CD4-positive, alpha-beta T cell treated with Interferon gamma for 1 hour (primary cell): Measurements from ENCODE around the gene LRMDA.
"Not testable (repeated sequence)": the region's sequence is repeated elsewhere in the genome, so short reads cannot be mapped to it uniquely, and the experiment has no call there.

Source experiments
- DNase-seq: peaks from one replicate; pipeline ENCODE4 v3.0.0-alpha.2; 2020

LRMDA gene

DNA sequence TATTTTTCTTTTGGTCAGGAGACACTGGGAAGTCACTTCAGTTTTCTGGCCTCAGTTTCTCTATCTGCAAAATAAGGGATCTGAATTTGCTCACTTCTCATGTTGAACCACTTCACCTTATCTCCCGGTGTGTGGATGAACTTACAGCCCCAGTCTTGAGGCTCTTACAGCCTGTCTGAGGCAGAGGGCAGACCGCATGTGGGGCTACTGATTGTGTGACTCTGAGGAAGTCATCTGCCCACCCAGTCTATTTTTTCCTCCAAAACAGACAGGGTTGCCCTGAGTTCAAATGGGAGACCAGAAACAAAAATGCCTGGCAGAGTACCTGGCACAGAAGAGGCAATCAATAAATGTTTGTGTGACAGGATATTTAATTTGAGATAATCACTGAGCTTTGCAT lies 78.3 kb downstream of the LRMDA start:
- no peak for DNase-seq

DNA sequence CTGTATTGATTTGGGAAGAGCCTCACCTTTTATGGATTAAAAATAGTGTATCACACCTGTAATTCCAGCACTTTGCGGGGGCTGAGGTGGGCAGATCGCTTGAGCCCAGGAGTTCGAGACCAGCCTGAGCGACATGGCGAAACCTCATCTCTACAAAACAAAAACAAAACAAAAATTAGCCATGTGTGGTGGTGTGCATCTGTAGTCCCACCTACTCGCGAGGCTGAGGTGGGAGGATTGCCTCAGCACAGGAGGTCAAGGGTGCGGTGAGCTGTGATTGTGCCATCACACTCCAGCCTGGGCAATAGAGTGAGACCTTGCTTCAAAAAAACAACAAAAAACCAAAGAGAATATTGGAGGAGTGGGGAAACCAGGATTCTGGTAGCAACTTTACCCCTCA lies 79.6 kb downstream of the LRMDA start:
- no peak for DNase-seq

DNA sequence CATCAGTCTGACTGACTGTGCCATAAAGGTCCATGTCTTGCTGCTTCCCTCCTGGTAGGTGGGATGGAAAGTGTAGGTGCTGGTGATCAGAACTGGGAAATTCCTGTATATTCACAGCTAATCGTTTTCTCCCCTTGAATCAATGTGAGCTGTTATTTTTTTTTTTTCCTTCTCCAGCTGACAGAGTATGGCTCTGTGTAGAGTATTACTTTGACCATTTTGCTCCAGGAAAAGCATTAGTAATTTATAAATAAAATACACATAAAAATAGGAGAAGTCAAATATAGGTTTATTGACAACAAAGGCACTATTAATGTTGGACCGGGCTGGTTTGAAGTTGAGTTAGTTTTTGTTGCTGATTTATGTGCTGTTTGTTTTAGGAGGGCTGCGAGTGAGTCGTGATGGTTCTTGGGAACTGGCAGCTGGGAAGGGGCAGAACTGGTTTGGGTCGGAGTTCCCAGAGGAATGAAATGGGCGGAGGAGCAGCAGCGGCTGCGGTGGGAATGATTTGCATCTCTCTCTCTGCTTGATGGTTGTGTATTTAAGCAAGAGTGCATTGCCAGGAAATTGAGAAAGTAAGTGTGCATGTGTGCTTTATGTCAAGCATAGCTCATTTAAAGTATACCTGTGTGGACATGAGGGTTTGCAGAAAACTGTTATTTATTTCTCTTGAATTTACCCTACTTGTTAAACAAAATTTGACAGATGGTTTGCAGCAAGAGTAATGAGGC lies 80.9 kb downstream of the LRMDA start:
- DNase-seq, result no peak

DNA sequence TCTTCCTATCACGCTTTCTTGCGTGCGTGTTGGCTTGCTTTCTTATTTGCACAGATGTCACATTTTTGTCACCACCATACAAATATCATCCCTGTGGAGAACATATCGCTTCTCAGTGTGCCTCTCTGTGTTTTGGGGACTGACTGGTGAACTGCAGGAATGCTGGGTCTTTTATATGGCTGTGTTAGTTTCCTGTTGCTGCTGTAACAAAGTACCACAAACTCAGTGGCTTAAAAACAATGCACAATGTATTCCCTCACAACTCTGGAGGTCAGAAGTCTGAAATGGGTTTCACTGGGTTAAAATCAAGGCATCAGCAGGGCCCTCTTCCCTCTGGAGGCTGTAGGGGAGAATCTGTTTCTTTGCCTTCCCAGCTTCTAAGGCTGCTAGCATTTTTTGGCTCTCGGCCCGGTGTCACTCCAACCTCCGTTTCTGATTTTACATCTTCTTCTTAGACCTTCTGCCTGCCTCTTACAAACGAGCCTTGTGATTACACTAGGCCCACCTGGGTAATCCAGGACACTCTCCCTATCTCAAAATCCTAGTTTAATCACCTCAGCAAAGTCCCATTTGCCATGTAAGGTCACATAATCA lies 82.0 kb downstream of the LRMDA start:
- DNase-seq, result no peak

DNA sequence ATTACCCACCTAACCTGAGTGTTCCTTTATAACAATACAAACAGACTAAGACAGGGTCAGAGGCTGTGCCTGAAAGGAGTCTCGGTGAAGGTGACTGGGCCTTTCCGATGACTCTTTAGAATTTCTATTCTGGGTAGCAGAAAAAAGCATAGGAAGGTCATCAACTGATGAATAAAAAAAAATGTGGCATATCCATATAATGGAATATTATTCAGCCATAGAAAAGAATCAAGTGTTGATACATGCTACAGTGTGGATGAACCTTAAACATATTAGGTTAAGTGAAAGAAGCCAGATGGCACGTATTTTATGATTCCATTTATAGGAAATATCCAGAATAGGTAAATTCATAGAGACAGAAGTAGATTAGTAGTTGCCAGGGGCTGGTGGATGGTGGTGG lies 83.4 kb downstream of the LRMDA start:
- DNase-seq, result no peak

DNA sequence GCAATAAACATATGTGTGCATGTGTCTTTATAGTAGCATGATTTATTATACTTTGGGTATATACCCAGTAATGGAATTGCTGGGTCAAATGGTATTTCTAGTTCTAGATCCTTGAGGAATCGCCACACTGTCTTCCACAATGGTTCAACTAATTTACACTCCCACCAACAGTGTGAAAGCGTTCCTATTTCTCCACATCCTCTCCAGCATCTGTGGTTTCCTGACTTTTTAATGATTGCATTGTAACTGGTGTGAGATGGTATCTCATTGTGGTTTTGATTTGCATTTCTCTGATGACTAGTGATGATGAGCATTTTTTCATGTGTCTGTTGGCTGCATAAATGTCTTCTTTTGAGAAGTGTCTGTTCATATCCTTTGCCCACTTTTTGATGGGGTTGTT lies 84.7 kb downstream of the LRMDA start:
- not testable (repeated sequence) for DNase-seq

DNA sequence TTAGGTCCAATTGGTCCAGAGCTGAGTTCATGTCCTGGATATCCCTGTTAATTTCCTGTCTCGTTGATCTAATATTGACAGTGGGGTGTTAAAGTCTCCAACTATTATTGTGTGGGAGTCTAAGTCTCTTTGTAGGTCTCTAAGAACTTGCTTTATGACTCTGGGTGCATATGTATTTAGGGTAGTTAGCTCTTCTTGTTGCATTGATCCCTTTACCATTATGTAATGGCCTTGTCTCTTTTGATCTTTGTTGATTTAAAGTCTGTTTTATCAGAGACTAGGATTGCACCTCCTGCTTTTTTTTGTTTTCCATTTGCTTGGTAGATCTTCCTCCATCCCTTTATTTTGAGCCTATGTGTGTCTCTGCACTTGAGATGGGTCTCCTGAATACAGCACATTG lies 87.8 kb downstream of the LRMDA start:
- not testable (repeated sequence) for DNase-seq

DNA sequence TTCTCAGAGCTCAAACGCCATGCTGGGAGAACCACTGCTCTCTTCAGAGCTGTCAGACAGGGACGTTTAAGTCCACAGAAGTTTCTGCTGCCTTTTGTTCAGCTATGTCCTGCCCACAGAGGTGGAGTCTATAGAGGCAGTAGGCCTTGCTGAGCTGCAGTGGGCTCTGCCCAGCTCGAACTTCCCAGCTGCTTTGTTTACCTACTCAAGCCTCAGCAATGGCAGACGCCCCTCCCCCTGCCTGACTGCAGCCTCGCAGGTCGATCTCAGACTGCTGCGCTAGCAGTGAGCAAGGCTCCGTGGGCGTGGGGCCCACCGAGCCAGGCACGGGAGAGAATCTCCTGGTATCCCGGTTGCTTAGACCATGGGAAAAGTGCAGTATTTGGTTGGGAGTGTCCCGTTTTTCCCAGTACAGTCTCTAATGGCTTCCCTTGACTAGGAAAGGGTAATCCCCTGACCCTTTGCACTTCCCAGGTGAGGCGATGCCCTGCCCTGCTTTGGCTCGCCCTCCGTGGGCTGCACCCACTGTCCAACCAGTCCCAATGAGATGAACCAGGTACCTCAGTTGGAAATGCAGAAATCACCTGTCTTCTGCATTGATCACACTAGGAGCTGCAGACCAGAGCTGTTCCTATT lies 89.9 kb downstream of the LRMDA start:
- not testable (repeated sequence) for DNase-seq

DNA sequence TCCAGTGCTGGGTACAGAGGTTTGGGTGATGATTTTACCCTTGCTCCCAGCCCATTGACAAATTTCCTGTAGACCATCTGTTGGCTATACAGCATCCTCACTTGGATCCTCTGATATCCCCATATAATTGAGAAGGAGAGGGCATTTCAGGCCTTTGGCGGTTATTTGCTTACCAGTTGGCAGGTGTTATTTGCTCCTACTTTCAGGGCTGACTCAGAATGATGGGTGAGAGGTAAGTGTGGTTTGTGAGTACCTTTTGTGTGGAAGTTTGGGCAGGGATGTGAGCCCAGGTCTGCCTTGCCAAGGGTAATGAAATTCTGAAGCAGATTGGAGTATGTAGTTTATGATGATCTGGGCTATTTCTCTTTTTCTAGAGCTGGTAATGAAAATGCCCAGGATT lies 93.6 kb downstream of the LRMDA start:
- no peak for DNase-seq

DNA sequence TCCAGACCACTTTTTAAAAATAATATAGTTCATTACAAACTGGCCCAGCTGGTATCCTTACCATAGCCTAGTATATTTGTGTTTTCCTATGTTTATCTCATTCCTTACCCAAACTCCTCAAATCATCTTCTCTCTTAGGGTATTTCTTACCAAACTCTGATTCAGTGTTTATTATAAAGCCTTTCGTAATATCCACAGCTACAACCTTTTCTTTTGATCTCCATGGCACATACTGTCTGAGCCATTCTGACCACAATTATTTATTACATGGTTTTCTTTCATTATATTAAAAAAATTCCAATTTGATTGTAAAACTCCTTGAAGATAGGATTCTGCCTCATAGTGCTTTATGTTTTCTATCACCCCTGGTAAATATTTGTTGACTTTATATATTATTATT lies 94.2 kb downstream of the LRMDA start:
- no peak for DNase-seq

DNA sequence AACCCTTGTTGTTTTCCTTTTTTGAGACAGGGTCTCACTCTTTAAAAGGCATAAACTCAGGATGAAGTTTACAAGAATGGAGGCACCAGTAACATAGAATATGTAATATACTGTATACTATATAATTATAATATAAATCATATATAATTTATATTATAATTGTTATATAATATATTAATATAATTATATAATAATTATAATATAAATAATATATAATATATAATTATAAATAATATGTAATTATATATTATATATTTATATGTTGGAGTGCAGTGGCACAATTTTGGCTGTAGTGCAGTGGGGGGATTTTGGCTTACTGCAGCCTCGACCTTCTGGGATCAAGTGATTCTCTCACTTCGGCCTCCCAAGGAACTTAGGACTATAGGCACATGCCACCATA lies 96.1 kb downstream of the LRMDA start:
- no peak for DNase-seq

DNA sequence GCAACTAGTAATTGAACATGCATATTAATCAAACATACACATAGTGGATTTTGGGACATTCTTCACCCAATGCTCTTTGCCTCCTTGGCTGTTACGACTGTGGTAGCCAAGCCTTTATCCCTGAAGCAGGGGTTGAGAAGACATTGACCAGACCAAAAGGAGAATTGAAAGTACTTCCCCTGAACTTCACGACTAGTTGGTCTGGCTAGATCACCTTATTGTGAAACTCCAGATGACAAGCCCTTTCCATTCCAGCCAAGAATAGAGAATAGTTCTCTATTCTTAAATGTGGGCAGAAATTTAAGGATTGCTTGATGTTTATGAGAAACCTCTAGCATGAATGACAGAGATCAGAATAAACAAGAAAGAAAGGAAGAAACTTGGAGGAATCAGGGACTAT lies 97.0 kb downstream of the LRMDA start:
- DNase-seq, result no peak

DNA sequence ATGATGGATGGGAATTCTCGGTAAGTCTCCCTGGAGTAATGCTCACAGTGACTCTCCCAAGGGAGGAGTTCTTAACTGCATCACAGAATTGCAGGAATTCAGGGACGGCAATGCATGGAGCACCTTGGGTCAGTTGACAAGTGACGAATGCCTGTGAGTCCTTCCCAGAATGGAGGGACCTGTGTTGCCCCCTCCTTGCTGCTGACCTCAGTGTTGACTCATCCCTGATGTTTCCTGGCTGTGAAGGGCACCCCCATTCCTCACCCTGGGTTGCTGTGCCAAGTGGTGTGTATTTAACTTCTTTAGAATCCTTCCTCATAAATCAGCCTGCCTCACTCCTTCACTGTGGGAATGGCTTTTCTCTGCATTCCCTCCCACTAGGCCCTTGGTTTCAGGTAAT lies 98.9 kb downstream of the LRMDA start:
- DNase-seq, result no peak

DNA sequence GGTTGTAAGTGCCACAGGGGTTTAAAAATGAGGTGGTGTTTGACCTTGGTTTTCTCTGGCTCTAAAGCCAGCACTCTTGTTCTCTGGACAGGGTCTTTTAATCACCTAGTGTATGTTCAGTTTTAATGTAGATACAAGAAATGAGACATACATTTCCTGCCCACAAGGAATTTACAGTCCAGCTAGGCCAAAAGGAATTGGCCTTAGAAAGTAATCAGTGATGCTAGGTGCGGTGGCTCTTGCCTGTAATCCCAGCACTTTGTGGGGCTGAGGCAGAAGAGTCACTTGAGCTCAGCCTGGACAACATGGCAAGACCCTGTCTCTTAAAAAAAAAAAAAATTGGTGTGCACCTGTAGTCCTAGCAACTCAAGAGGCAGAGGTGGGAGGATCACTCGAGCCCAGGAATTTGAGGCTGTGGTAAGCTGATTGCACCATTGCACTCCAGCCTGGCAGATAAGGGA lies 100.2 kb downstream of the LRMDA start:
- DNase-seq, result no peak

DNA sequence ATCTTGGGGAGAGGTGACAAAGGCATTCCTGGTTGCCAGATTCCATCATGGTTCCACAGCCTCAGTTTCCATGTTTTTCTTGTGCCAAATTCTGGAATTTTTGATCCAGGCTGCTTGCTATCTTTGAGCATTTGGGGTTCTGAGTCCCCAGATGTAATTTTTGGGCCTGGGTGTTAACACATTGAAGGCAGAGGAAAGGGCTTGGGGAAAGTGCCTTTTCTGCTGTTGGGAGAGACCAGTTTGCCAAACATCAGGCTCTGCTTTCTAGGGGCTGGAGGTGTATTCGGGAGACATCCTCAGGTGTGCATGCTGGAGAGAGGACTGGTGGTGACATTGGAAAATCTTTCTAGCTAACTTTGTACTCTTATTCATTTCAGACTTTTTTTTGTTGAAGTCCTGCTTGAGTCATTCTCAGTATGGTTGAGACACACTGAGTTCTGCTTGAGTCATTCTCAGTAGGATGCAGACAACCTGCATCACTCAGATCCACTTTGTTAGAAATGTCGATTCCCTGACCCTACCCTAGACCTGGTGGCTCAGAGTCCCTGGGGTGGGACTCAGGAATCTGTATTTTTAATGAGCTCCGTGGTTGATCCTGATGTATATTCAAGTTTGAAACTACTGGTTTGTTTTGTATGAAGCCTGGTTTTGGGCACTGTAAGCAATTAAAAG lies 101.0 kb downstream of the LRMDA start:
- DNase-seq, result no peak

DNA sequence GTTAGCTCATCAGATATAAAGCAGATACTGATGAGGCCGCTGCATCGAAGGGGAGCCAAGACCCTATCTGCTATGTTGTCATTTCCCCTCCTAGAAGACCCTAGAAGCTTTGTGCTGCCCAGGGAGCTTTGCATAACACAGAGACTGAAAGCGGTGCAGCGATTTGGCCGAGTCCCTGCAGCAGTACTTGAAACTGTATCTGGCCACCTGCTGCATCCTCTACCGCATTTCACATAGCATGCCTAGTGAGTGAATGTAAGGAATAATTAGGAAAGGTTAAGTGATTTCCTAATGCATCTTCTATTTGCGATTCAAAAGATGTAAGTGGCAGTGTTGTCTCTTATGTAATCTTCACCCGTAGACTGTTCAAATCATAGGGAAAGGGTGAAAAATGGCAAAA lies 106.7 kb downstream of the LRMDA start:
- no peak for DNase-seq

DNA sequence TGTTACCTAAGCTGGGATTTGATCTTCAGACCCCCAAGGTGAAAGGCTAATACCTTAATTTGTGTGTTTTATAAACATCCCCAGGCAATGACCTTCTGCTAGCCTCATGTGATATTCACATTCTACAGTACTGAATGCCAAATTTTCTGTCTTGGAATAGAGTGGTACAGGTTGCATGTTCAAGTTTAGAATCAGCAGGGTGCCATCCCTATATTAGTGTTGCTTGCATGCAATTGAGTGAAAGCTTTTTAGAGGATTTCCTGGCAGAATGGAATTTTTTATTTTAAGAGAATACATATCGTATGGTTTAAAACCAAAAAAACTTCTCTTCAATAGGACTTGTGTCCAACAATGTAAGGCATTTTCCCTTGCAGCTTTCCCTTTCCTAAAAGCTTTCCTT lies 107.3 kb downstream of the LRMDA start:
- DNase-seq, result no peak

DNA sequence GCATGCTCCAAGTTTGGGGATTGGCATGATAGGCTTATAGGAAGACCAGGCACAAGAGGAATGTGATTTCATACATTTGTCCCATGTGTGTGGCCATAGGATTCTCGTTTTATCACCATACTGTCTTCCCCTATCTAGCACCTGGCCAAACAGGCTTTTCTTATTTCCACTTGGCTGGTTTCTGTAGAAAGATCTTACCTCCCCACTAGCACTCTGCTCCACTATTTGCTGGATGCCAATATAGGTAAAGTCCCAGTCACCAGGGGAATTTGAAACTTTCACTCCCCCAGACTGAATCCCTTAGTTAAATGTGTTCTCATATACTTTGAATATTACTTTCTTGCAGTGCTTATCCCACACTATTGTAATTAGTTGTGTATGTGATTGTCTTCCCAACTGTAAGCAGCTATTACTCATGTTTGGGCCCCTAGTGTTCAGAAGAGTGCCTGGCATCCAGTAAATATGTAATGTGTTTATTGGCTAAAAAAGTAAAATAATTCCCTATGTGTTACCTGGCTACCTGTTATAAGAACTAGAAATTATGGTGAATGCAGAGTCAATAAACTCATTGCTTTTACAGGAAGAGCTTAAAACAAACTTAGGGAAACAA lies 109.0 kb downstream of the LRMDA start:
- DNase-seq, result no peak

DNA sequence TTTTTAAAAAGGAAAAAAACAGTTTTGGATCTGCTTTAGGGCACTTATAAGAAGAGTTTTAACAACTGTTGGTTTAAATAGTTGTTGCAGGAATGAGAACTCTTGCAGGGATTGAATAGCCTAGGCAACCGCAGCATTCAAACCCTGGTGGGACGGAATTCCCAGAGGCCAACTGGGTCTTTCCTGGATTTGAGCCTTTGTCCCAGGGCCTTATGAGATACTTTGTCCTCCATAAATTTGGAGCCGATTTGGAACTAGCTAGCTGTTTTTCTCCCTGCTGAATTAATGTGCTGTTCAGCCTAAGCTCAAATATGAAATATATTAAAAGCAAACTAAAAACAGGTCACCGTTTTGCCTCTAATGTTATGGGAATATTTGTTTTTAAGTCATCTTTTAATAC lies 109.6 kb downstream of the LRMDA start:
- no peak for DNase-seq

DNA sequence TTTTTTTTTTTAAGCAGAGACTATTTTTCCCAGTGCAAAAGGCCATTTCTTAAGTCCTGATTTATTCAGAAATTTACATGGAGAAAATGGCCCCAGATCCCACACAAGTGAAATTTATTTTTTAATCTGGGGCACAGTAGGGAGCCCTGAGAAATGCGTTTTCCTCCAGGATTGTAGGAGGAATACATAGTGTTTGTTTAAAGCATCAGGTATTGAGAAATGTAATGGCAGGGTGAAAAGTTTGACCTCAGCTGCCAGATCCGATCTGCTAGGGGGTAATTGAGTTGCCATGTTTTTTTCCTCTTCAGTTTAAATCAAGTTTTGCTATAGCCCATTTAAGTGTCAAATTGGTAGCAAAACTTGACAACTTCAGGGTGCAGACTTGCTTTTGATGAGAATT lies 110.0 kb downstream of the LRMDA start:
- DNase-seq, result no peak

DNA sequence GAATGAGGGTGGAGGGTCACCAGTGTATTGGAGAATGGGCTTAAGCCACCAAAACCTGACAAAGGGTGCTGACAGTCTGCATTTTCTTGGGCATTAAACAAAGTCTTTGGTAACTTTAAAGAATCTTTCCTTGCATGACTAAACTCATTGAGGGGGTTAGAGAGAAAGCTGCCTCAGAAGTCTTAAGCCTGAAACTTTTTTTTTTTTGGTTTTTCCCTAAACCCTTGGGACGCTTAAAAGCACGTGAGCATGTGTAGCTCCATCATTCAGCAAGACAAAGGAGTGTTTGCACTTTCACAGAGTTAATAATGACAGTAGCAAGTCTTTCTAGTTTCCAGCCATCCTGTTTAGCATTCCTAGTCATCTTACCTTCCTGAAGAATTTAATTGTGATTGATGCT lies 110.7 kb downstream of the LRMDA start:
- DNase-seq, result no peak

DNA sequence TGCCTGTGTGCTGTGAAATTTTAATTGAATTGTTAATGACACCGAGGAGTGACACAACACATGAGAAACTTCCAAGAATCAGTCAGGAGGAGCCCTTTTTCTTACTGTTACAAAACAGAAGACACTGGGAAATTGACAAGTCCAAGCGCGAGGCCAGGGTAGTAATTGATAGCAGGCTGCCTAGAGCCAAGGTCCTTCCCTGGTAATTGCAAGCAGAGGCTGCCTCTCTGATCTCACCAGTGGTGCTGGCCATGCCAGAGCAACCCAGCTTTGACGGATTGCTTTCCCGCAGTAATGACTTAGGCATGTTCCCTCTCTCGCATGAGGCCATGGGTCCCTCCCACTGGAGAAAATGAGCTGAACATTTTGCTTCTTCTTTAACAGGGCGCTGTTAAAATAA lies 111.5 kb downstream of the LRMDA start:
- DNase-seq, result no peak

DNA sequence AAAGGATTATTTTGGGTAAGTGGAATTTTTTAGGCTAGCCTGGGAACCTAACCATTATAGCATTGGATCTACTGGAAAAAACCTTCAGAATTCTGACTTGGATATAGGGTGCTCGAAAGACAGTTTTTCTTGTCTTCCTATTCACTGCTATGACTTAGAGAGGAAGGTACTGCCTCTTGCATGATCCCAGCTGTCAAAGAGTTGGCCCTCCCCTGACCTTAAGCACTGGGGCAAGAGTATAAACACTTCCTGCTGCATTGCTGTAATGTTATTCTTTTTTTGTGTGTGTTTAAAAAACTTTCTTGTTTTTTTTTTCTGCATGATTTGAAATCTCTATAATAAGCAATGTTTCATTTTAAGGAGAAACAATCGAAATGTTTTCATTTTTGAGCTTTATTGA lies 113.0 kb downstream of the LRMDA start:
- DNase-seq, result no peak
